ENCODE results near the gene DNASE1L1.

DNA sequence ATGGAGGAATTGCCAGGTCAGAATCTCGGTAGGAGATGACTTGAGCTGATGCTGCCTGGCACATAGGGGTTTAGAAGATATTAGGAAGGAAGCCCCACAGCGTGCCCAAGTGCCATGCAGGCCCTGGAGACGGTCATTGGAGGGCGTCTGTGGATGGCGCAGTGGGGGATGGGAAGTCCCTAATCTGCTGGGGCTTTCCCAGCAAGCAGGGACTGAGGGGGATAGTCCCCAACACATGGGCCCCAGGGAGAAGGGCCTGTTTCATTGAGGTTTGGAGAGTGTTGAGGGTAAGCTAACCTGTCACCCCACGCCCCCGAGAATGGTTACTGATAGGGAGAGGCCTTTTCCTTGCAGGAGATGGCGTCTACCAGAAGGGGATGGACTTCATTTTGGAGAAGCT, 10.1 kb upstream of the DNASE1L1 start:
- no peak for TF ChIP-seq EZH2 (IDR thresholded peaks at IDR 0.05; ENCODE audit: borderline replicate concordance, low read depth, low read length, severe bottlenecking)
- TF ChIP-seq, protein P1, sequence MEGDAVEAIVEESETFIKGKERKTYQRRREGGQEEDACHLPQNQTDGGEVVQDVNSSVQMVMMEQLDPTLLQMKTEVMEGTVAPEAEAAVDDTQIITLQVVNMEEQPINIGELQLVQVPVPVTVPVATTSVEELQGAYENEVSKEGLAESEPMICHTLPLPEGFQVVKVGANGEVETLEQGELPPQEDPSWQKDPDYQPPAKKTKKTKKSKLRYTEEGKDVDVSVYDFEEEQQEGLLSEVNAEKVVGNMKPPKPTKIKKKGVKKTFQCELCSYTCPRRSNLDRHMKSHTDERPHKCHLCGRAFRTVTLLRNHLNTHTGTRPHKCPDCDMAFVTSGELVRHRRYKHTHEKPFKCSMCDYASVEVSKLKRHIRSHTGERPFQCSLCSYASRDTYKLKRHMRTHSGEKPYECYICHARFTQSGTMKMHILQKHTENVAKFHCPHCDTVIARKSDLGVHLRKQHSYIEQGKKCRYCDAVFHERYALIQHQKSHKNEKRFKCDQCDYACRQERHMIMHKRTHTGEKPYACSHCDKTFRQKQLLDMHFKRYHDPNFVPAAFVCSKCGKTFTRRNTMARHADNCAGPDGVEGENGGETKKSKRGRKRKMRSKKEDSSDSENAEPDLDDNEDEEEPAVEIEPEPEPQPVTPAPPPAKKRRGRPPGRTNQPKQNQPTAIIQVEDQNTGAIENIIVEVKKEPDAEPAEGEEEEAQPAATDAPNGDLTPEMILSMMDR (IDR thresholded peaks at IDR 0.05; ENCODE audit: borderline replicate concordance, extremely low read depth, low read length, poor library complexity, severe bottlenecking): no peak

Data from DND-41 (cell line).